HL-60 (cell line): Measurements from ENCODE around the gene ASCL5.

Source experiments
- DNase-seq, 2 experiments: peaks; one replicate each; pipeline ENCODE4 v3.0.0-alpha.2; 2010 to 2020; ENCODE audit warnings: low read depth in 1 of 2, low spot score in 1 of 2
- H3K27ac ChIP-seq: fragments of 250-450 bp; sonication (Bioruptor Pico); replicated peaks from 2 replicates; pipeline ENCODE4 v1.5.1; 2020; ENCODE audit warnings: mild to moderate bottlenecking, moderate library complexity
- H3K27me3 ChIP-seq: fragments of 250-450 bp; sonication (Bioruptor Pico); 2 replicates; pipeline ENCODE4 v1.5.1; 2021; ENCODE audit warnings: mild to moderate bottlenecking, moderate library complexity; ENCODE audit not compliant: insufficient read depth, poor library complexity, severe bottlenecking
- H3K4me3 ChIP-seq: replicated peaks from 2 replicates; pipeline ENCODE4 v1.5.1; 2011; ENCODE audit warnings: mild to moderate bottlenecking, control low read depth, low read length; ENCODE audit not compliant: insufficient read depth
- CTCF ChIP-seq: IDR thresholded peaks from one replicate; pipeline ENCODE4 v1.5.1; 2011; ENCODE audit warnings: low read length, control low read depth, inconsistent platforms; ENCODE audit not compliant: insufficient read depth
- GABPA ChIP-seq: IDR thresholded peaks from 2 replicates; pipeline ENCODE4 v1.6.1; 2012; ENCODE audit warnings: low read depth
- POLR2AphosphoS5 ChIP-seq: IDR thresholded peaks from 2 replicates; pipeline ENCODE4 v1.6.1; 2012; ENCODE audit warnings: low read depth
- REST ChIP-seq: IDR thresholded peaks from 2 replicates; pipeline ENCODE4 v1.6.1; 2012; ENCODE audit warnings: low read depth; ENCODE audit not compliant: insufficient replicate concordance
- SPI1 ChIP-seq: IDR thresholded peaks from 2 replicates; pipeline ENCODE4 v1.6.1; 2012; ENCODE audit warnings: low read depth, mild to moderate bottlenecking, borderline replicate concordance

The ASCL5 gene

DNA sequence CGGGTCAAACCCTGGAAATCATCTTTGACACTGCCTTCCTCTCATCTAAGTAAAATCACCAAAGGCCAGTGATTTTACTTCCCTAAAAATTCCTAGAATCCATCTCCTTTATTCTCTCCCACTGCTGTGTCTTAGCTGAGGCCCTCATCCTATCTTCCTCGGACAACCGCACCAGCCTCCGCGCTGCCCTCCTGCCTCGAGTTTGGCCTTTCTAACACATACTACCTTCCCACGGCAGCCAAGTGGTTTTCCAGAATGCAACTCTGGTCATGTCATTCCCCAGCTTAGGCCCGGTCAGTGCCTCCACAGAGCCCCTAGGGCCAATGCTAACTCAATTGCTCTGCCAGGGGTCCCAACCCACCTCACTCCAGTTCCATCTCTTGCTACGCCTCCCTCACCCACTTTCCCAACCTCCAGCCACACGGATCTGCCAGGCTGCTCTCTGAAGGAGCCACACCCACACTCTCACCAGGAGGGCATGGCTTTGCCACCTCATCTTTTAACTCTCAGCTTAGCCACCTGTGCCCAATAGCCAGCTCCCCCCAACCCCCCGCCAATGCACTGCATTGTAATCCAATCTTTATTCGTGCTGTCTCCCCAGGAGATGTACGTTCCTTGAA, 20.5 kb upstream of the ASCL5 start:
- no peak overlapping the region for H3K4me3 ChIP-seq
- DNase-seq, result no peak
- H3K27ac ChIP-seq, result no peak overlapping the region
- H3K27me3 ChIP-seq, result no peaks in the 10 kb centered on the region
- no peak for TF ChIP-seq REST
- TF ChIP-seq GABPA, result no peak
- TF ChIP-seq POLR2AphosphoS5, result no peak
- TF ChIP-seq CTCF, result no peak
- TF ChIP-seq SPI1, result no peak

DNA sequence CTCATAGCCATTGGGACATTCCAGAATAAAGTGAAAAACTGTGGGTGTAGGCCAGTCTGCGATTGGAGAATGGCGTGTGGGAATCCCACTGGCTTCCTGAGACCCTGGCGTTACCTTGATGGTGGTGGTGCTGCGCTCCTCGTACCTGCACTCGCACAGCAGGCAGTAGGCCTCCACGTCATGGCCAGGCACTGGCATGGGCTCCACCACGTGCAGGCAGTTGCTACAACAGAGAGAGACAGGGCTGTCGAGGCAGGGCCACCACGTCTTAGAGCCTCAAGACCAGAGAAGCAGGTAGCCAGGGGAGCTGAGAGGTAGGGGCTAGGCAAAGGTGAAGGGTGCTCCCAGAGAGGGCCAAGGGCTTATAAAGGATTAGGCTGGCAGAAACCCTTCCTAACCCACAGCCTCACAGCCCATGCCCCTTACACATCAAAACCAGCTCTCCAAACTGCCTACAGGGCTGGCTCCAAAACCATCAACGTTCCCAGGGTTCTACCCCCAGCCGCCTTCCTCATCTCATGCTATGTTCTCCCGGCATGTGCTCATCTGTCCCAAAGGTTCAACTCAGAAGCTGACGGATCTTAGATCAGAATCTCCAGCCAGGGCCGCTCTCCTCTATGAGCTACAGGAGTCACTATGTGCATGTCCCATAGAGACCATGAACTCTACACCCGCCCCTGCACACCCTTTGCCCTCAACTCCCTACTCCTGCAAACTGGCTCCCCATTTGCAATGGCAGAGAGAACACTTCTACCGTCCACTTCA, 19.8 kb upstream of the ASCL5 start:
- Histone ChIP-seq H3K4me3 (no peak overlapping the region), H3K27me3 (no peaks in the 10 kb centered on the region), H3K27ac (no peak overlapping the region)
- TF ChIP-seq POLR2AphosphoS5, result no peak
- no peak for TF ChIP-seq GABPA
- no peak for TF ChIP-seq SPI1
- no peak for TF ChIP-seq CTCF
- TF ChIP-seq REST, result no peak
- no peak for DNase-seq

- DNase-seq, result no peak
- no peak for TF ChIP-seq SPI1
- no peak for TF ChIP-seq REST
- TF ChIP-seq GABPA, result no peak
- TF ChIP-seq CTCF, result no peak
- H3K27me3 ChIP-seq, result no peaks in the 10 kb centered on the region
- H3K4me3 ChIP-seq, result no peak overlapping the region
- H3K27ac ChIP-seq, result no peak overlapping the region
Measured at GRCh38 chr1:201145816-201146215, 18.8 kb upstream of the ASCL5 start.
